Panc1 (cell line): Measurements from ENCODE around the gene DUSP9.

Experiments
- CTCF ChIP-seq: fragments of 450-650 bp; IDR thresholded peaks from 2 replicates; pipeline ENCODE4 v1.5.1; 2017; ENCODE audit warnings: mild to moderate bottlenecking
- POLR2AphosphoS5 ChIP-seq: IDR thresholded peaks from 2 replicates; pipeline ENCODE4 v1.6.1; 2012; ENCODE audit warnings: mild to moderate bottlenecking, low read depth, low read length, moderate library complexity
- REST ChIP-seq, 2 experiments: IDR thresholded peaks; 2 replicates each; pipeline ENCODE4 v1.6.1; 2011 to 2012; ENCODE audit warnings: low read depth in 2 of 2, control low read depth in 1 of 2, low read length in 1 of 2, mild to moderate bottlenecking in 1 of 2, moderate library complexity in 1 of 2; ENCODE audit not compliant: insufficient read depth in 1 of 2
- SIN3A ChIP-seq: IDR thresholded peaks from 2 replicates; pipeline ENCODE4 v1.6.1; 2012; ENCODE audit warnings: low read depth, mild to moderate bottlenecking, low read length, moderate library complexity, borderline replicate concordance; ENCODE audit not compliant: insufficient read depth
- TCF7L2 ChIP-seq: IDR thresholded peaks from 2 replicates; pipeline ENCODE4 v1.6.1; 2011; ENCODE audit warnings: mild to moderate bottlenecking, low read depth, low read length, inconsistent platforms

GRCh38 chrX:153645151-153645550, 1.9 kb upstream of the DUSP9 start:
- TF ChIP-seq CTCF (no peak), REST (IDR thresholded peaks at IDR 0.05; ENCODE audit: insufficient read depth in 1 of 2, low read depth in 2 of 2, low read length in 1 of 2) (no peak), POLR2AphosphoS5 (no peak), SIN3A (no peak), TCF7L2 (no peak)
